Panc1 (cell line): ENCODE data around the gene MFAP1.

ENCODE experiments used
- POLR2AphosphoS5 ChIP-seq: IDR thresholded peaks from 2 replicates; pipeline ENCODE4 v1.6.1; 2012; ENCODE audit warnings: mild to moderate bottlenecking, low read depth, low read length, moderate library complexity
- SIN3A ChIP-seq: IDR thresholded peaks from 2 replicates; pipeline ENCODE4 v1.6.1; 2012; ENCODE audit warnings: low read depth, mild to moderate bottlenecking, low read length, moderate library complexity, borderline replicate concordance; ENCODE audit not compliant: insufficient read depth
- TCF7L2 ChIP-seq: IDR thresholded peaks from 2 replicates; pipeline ENCODE4 v1.6.1; 2011; ENCODE audit warnings: mild to moderate bottlenecking, low read depth, low read length, inconsistent platforms
- TF ChIP-seq, protein P1 (sequence below): fragments of 450-650 bp; IDR thresholded peaks from 2 replicates; pipeline ENCODE4 v1.5.1; 2017; ENCODE audit warnings: mild to moderate bottlenecking
- TF ChIP-seq, protein P2 (sequence below), 2 experiments: IDR thresholded peaks; 2 replicates each; pipeline ENCODE4 v1.6.1; 2011 to 2012; ENCODE audit warnings: low read depth in 2 of 2, control low read depth in 1 of 2, low read length in 1 of 2, mild to moderate bottlenecking in 1 of 2, moderate library complexity in 1 of 2; ENCODE audit not compliant: insufficient read depth in 1 of 2

DNA sequence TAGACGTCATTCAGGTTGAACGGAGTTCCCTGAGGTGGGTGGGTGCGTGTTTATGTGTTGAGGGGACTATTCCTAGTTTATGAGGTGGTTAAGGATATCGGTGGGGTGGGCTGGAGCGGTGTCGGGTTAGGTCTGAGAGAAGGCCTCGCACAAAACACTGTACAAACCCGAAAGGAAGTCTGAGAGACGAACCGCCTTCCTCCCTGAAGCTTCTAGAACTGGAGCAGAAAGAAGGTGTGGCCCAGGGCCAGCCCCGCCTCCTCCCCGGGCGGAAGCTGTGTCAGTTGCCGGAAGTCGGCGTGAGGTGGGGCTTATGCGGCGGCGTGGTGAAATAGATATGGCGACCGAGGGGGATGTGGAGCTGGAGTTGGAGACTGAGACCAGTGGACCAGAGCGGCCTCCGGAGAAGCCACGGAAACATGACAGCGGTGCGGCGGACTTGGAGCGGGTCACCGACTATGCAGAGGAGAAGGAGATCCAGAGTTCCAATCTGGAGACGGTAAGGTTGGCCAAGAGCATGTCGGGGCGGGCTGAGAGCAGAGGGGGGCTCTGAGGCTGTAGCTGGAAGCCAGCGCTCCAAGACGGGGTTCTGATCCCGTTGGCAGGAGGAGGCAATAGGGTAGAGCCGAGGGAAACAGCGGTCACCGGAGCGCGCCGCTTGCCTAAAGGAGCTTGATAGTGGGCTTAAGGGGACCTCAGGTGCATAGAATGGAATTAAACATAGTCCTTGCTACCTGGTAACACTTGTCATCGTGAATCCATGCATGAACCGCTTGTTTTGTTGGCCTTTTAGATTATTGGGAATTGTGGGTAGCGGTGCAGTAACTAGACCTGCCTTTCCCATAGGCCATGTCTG, 24.0 kb downstream of the MFAP1 start, which contains the start of gene HYPK:
- TF ChIP-seq, protein P1, sequence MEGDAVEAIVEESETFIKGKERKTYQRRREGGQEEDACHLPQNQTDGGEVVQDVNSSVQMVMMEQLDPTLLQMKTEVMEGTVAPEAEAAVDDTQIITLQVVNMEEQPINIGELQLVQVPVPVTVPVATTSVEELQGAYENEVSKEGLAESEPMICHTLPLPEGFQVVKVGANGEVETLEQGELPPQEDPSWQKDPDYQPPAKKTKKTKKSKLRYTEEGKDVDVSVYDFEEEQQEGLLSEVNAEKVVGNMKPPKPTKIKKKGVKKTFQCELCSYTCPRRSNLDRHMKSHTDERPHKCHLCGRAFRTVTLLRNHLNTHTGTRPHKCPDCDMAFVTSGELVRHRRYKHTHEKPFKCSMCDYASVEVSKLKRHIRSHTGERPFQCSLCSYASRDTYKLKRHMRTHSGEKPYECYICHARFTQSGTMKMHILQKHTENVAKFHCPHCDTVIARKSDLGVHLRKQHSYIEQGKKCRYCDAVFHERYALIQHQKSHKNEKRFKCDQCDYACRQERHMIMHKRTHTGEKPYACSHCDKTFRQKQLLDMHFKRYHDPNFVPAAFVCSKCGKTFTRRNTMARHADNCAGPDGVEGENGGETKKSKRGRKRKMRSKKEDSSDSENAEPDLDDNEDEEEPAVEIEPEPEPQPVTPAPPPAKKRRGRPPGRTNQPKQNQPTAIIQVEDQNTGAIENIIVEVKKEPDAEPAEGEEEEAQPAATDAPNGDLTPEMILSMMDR = no peak
- peak; percentile 97 for TF ChIP-seq POLR2AphosphoS5
- no peak for TF ChIP-seq TCF7L2
- TF ChIP-seq SIN3A = peak; percentile 93
- TF ChIP-seq, protein P2, sequence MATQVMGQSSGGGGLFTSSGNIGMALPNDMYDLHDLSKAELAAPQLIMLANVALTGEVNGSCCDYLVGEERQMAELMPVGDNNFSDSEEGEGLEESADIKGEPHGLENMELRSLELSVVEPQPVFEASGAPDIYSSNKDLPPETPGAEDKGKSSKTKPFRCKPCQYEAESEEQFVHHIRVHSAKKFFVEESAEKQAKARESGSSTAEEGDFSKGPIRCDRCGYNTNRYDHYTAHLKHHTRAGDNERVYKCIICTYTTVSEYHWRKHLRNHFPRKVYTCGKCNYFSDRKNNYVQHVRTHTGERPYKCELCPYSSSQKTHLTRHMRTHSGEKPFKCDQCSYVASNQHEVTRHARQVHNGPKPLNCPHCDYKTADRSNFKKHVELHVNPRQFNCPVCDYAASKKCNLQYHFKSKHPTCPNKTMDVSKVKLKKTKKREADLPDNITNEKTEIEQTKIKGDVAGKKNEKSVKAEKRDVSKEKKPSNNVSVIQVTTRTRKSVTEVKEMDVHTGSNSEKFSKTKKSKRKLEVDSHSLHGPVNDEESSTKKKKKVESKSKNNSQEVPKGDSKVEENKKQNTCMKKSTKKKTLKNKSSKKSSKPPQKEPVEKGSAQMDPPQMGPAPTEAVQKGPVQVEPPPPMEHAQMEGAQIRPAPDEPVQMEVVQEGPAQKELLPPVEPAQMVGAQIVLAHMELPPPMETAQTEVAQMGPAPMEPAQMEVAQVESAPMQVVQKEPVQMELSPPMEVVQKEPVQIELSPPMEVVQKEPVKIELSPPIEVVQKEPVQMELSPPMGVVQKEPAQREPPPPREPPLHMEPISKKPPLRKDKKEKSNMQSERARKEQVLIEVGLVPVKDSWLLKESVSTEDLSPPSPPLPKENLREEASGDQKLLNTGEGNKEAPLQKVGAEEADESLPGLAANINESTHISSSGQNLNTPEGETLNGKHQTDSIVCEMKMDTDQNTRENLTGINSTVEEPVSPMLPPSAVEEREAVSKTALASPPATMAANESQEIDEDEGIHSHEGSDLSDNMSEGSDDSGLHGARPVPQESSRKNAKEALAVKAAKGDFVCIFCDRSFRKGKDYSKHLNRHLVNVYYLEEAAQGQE (IDR thresholded peaks at IDR 0.05; ENCODE audit: insufficient read depth in 1 of 2, low read depth in 2 of 2, low read length in 1 of 2) = no peak
